HG02610 (cell line): ENCODE results near the gene SYNC.
"Not testable (repeated sequence)": the region's sequence is repeated elsewhere in the genome, so short reads cannot be mapped to it uniquely, and the experiment has no call there.

Source experiments
- ATAC-seq: cut with Tn5 transposase; IDR thresholded peaks from one replicate; pipeline ENCODE4 v1.9.1; 2021; ENCODE audit warnings: mild to moderate bottlenecking, moderate library complexity; ENCODE audit not compliant: unreplicated experiment

Gene SYNC

GRCh38 chr1:32647308-32648134 is 55.0 kb downstream of the SYNC start:
- no peak for ATAC-seq

- ATAC-seq, result no peak
Measured at GRCh38 chr1:32644426-32644825, 58.1 kb downstream of the SYNC start.

- not testable (repeated sequence) for ATAC-seq
Measured at GRCh38 chr1:32642292-32642827, 60.2 kb downstream of the SYNC start.

- ATAC-seq, result no peak
Measured at GRCh38 chr1:32639489-32640075, 63.0 kb downstream of the SYNC start.

GRCh38 chr1:32636914-32637645 is 65.5 kb downstream of the SYNC start:
- ATAC-seq, result no peak

- no peak for ATAC-seq
Measured at GRCh38 chr1:32635508-32636277, 66.9 kb downstream of the SYNC start.

- ATAC-seq, result no peak
Measured at GRCh38 chr1:32632829-32633228, 69.7 kb downstream of the SYNC start.

GRCh38 chr1:32630173-32630572 is 72.4 kb downstream of the SYNC start:
- not testable (repeated sequence) for ATAC-seq
